Stimulated activated CD8-positive, alpha-beta memory T cell treated with anti-CD3 and anti-CD28 coated beads, Interleukin-12 subunit alpha, Interleukin-12 subunit beta, amount 100 ng/mL, for 24 hours (primary cell): ENCODE measurements around the gene CDH16.

ENCODE experiments used
- DNase-seq: peaks from one replicate; pipeline ENCODE4 v3.0.0-alpha.2; 2020; ENCODE audit errors: extremely low read depth

CDH16 gene

DNA sequence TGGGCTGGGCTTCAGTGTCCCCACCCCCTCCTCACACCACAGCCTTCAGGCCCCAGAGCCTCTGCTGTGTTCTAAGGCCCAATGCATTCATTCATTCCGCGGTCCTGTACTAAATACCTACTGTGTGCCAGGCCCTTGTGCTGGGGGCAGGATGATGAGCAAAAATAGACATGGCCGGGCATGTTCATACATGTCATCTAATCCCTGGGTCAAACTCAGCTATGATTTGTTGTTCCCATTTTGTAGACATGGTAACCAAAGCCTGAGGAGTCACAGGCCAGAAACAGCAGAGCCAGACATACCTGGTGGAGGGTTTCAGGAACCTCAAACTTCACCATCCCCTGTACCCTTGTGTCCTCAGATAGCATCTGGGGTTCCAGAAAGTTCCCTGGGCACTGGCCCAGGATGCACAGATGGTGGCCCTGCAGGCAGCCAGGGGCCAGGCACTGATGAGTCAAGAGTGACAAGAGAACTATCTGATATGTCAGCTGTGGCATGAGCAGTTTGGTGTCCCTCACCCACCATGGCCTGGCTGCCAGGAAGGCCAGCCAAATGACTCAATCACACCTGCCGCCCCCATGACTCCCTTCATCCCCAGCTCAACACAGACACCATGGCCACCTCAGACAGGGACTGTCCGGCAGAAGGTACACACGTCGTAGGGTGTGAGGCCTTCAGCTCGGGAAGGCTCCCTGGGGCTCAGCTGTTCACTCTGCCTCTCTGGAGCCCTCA, 9.4 kb upstream of the CDH16 start:
- no peak for DNase-seq

DNA sequence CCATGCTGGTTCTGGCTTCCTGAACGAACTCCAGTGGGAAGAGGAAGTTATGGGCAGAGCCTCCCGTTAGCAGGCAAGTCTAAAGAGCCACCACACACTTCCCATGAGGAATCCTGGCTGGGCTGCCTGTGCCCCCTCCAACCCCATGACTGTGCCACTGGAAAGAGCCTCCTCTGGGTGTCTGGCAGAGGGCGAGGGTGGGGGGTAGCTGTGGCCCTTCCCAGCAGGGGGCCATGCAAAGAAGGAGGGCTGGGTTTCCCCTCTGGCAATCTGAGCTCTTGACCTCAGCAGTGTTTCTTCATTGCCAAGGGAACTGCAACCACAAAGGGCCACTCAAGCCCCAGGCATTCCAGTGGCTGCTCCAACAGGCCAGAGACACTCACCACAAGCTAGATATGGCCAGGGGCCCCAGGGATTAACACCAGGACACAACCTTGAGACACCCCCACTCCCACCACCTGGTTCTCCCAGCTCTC, 8.3 kb upstream of the CDH16 start:
- no peak for DNase-seq

DNA sequence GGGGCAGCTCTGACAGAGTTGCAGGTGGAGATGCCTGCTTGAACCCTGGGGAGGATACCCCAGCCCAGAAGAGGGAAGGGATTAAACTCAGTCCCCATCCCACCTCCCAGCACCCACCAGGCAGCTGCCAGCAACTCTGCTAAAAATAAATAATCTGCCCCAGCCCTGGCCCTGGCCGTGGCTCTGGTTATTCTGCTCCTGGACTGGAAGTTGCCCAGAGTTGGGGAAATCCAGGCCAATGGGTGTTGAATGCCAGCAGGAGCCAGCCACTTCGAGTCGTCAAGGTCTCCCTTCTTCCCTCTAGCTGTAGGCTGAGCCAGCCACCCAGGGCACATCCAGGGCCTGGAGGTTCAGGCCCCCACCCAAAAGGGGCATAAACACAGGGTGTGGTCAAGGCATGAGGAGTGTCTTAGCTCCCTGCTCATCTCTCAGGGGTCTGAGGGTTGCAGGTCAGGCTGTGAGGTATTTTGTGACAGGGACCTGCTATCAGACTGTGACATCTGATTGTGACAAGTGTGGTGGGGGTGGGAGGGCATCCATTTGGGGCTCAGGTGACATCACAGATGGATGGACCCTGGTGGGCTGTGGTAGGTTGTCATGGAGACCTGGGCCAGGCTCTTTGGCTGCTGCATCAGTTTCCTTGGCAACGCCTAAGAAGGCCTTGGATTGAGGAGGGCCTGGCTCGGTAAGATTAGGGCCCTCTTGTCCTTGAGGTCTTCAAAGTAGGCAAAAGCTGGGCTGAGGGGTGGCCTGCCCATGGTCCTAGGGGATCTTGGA, 7.7 kb upstream of the CDH16 start:
- no peak for DNase-seq

DNA sequence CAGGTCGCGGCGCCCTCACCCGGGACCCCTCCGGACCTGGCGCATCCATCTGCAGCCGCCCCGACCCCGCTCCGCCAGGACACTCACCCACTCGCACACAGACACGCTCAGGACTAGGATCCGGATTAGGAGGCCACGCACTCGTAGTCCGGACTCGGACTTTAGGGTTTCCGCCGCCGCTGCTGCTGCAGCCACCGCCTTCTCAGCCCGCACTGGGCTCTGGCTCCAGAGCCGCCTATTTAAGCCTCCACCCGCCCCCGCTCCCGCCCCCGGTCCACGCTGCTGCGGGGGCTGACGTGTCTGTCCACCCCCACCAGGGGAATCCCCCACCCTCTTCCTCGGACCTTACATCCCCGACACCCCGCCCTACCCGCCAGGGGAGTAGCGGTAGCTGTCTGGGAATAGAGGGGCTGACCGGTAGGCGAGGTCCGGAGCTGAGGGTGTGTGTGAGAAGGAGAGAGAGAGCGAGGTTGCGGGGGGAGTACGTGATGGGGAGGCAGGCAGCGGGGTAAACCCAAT, 6.7 kb upstream of the CDH16 start, which contains the start of gene RRAD:
Gene RRAD (minus strand): TSS at position 214 of the 519 bp plus-strand sequence. CDS start 356 bp downstream, outside the sequence.
- no peak for DNase-seq

DNA sequence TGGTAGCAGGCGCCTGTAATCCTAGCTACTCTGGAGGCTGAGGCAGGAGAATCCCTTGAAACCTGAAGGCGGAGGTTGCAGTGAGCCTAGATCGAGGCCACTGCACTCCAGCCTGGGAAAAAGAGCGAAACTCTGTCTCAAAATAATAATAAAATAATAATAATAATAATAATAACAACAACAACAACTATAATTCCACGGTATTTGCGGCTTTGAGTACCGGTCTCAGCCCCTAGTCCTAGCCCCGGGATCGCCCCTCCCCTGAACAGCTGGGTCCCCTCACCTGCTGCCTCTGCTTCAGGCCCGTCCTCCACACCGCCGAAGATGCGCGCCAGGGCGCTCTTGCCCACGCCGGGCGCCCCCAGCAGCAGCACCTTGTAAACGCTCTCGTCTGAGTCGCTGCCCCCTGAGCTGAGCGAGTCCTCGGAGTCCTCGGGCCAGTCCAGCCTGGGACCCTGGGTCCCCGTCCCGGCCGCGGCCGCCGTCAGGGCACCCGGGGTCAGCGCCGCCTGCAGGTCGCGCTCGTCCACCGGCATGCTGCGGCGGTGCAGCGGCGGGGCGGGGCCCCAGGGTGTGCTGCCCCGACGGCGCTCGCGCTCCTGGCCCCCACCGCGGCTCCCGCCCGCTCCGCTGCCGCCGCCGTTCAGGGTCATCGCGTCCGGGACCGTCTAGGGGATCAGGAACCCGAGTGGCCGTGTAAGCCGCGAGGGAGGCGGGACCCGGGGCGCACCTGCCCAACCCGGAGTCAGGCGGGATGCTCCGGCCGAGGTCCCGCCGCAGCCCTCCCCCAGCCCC, 6.0 kb upstream of the CDH16 start:
- DNase-seq: no peak

DNA sequence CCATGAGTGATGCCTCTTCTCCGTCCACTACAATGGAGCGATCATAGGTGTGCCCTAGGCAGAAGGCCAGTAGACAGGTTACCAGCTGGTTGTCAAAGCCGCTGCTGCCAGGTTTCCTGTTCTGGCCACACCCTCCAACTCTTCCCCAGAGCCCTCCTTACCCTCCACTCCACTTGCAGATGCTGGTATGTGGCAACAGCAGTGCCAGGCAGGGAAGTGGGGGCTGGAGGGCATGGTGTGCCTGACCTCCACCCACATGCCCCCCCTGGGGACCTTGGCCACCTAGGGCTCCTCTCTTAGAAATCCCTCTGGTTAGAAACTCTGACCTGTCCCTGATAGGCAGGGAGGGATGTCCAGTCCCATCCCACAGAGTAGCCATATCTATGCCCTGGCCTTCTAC, 5.2 kb upstream of the CDH16 start:
- no peak for DNase-seq

DNA sequence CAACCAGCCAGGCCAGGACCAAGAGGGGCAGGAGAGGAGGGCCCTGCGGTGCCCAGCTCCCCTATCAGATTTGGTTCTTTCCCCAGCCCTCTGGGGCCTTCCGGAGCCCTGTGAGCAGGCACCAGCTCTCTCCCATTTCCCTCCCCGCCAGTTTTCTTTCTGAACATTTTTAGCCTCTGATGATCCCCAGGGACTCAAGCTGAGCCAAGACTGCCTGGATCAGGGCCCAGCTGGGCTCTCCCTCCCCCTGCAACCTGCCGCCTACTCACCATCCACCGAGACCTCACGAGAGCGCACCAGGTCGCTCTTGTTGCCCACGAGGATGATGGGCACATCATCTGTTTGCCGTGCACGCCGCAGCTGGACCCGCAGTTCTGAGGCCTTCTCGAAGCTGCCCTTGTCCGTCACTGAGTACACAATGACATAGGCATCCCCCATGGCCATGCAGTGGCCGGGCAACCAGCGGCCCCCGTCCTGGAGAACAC, 4.6 kb upstream of the CDH16 start:
- DNase-seq: no peak

DNA sequence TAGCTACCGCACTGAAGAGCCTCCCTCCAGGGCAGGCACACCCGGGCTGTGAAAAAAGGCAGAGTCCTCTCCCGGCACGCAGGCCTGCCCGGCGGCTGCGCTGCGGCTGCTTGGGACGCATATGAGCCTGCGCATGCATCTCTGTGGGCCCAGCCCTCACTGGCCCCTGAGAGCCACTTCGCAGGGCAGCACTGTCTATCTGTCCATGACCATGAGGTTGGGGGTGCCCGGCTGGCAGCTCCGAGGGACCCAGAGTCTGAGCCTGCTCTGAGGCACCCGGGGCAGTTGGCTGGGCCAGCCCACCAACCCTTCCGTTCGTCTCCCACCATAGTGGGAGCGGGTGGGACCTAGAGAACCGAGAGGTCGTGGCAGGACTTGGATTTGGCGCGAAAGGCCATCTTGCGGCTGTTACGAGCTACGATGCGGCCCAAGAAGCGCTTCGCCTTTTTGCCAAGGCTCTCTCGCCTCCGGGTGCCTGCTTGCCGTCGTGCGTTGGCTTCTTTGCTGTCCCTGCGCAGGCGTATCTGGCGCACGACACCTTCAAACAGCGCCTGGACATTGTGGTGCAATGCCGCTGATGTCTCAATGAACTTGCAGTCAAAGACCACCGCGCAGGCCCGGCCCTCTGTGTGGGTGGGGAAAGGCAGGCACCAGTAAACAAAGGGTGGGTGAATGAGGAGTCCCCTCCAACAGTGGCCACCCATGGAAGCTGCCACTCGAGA, 3.2 kb upstream of the CDH16 start:
- DNase-seq: no peak

DNA sequence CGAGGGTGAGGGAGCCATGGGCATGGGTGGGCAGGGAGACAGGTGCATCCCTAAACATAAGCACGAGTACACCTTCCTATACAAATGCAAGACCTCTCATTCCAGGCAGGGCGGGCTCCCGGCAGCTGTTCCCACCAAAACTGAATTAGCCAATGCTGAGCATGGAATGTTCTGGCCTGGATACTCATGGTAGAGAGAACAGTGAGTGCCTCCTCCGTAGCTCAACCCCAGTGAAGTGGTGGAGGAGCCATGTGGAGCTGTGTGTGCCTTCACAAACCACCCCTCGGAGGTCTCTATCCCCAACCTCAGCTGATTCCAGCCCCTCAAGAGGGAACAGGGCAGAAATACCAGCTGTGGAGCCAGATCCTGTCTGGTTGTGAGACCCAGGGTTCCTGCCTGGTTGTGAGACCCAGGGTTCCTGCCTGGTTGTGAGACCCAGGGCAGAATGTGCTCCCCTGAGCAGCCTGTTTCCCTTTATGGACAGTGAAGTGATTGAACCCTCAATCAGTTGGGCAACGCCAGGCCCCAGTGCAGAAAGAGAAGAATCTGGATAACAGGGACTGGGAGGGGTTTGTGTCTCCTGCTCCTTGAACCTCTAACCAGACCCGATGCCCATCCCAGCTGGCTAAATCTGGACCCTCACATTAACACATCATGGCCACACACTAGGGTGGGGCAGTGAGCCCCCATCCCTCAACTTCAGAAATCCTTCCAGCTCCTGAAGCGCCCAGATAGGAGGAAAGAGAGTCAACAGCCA, 2.4 kb upstream of the CDH16 start:
- no peak for DNase-seq

DNA sequence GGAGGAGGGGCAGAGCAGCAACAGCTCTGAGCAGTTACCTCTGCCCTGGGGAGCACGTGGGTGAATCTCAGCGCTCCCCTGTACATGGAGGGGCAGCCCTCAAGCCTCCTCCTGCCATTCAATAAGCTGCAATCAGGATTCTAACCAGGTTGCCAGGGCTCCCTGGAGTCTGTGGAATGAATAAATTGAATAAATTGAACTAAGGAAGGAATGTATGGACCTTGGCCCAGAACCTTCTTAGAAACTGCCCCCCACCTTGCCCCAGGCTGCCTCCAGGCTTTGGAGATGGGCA, 1.6 kb upstream of the CDH16 start:
- DNase-seq: no peak

DNA sequence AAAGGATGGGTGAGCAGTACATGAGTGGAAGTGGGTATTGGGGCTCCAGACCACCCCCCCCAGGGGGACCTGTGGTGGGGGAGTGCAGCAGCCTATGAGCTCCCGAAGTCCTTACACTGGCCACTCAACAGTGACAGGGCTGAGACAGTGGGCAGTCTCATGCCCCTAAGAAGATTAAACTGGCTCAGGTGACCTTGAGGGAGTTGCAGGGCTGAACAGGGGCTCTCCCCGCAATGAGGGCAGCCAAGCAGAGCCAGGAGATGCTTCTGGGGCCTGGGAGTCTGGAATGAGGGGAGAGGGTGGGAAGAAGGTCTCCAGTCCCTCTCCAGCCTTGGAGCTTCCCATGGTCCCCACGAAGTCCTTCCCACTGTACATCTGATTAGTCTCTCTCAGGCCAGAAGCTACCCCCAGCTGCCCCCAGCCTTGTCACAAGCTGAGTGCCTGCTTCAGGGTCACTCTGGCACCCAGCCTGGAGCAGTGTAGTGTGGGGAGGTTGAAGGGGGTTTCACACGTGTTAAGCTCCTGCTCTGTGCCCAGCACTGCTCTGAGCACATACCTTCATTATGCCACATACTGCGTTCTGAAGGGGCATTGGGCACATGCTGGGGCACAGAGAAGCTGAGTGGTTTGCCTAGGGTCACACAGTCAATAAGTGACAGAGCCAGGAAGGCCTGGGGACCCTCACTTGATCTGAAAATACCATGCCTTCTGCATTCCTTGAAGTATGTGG, 1.0 kb upstream of the CDH16 start:
- DNase-seq: no peak

DNA sequence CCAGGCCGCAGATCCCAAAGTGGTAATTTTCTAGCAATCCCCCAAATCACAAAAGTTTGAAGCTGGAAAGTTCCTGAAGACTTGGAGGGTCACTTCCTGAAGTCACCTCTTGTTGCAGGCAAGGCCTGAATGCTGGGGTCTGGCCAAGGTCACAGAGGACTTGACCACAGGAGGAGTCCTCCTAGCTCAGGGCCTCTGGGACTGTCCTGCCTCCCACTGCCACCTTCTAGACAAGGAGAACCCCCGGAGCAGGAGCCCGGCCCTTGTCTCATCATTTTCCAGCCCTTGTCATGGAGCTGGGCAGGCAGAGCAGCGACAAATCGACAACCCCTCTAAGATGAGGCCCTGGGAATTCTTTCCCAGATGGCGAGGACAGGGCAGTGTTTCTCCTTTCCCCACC, 330 bp downstream of the CDH16 start:
- no peak for DNase-seq

DNA sequence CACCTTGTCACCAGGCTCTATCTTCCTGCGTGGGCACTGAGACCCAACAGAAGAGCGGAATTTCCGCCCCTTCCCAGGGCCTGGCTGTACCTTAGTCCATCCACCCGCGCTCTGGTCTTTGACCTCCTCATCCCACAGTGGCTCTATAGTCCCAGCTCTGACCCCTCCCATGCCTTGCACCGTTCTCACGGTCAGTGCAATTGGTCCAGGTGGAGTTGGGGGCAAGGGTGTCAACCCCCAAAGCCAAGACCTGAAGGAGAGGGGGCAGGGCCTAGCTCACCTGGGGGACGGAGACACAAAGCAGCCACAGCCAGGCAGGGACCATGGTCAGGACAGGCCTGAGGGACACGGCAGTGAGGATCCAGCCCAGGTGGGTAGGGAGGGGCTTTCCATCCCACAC, 944 bp downstream of the CDH16 start:
- DNase-seq: no peak

DNA sequence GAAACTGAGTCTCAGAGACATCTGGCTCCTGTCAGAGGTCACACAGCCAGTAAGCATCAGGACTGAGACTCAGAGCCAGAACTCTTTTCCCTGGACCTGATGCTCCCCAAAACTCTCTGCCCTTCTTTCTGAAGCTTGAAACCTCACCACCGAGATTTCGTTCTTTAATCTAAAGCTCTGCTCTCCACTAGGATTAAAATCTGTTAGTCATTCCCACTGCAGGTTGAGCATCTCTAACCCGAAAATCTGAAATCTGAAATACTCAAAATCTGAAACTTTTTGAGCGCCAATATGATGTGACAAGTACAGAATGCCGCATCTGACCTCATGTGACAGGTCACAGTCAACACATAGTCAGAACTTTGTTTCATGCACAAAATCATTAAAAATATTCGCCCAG, 2.2 kb downstream of the CDH16 start:
- DNase-seq: no peak

DNA sequence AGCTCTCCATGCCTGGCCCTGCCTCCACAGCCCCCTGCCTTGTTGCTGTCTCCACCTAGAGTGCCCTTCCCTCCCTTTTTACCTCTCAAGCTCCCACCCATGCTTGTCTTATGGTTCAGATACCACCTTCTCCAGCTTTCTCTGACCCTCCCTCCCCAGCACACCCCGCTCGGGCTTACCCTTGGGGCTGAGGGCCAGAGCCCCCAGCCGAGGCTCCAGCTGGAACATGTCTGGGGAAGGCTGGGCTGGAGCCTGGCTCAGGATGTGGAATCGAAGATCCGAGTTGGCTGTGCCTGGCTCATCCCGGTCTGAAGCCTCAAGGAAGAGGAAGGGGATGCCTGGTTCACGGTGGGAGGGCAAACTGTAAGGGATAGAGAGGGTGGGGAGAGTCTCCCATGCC, 3.6 kb downstream of the CDH16 start:
- no peak for DNase-seq

DNA sequence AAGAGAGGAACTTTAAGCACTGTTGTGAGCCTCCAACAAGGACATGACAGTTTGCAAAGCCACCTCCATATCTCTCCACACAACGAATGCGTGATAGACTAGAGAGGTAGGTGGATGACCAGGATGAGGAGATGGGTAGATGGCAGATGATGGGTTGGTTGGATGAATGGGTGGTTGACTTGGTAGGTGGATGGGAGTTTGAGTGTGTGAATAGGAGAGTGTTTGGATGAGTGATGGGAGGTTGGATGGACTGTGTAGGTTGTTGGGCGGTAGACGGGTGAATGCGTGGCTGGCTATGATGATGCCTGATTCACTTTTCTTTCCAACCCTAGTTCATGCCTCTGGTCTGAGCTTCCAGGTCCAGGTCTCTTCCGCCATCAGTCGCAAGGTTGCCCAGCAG, 4.1 kb downstream of the CDH16 start:
- DNase-seq: no peak

DNA sequence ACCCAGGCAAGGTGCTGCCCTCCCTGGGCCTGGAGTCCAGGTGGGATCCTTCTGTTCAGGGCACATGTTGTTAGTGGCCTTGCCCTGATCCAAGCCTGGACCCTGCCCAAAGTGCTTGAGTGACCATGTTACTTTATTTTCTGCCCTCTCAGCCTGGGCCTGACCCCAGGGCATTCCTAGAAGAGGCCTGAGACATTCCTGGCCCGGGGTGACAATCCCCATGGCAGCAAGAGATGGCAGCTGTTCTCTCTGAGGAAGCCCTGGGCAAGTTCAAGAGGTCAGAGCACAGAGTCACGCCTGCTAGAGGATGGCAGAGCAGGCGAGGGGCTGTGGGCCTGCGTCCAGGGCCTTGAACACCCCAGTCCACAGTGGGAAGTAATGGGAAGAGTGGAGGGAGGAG, 5.0 kb downstream of the CDH16 start:
- DNase-seq: no peak

DNA sequence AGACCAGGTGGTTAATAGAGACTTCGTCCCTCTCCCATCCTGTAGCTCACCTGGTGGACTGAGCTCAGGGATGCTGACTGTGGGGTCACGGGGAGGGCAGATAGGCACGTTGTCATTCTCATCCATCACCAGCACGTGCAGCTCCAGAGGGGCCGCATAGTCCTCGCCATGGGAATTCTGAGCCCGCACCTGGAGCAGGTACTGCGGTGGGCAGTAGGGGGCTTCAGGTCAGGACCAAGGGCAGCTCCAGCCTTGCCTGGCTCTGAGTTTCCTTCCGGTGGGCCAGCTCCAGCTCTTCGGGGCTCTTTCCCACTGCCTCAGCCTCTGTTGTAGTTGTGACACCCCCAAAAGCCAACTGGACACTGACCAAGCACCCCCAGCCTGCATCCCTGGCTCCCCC, 5.6 kb downstream of the CDH16 start:
- DNase-seq: no peak

DNA sequence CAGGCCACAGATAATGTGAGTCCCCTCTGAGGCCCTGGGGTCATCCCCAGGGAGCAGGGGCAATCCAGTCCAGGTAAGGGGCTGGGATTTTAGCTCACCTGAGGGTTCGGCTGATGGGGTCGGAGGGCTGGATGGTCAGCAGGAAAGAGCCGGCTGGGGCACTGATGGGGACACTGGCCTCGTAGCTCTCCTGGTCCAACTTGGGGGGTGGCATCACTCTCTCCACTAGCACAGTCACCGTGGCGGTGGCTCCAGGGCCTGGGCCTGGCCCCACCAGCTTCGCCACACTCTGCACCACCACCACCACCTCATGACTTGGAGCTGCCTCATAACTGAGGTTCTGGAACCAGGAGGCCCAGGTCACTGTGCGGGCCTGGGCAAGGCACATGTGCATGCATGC, 6.9 kb downstream of the CDH16 start:
- DNase-seq: no peak

DNA sequence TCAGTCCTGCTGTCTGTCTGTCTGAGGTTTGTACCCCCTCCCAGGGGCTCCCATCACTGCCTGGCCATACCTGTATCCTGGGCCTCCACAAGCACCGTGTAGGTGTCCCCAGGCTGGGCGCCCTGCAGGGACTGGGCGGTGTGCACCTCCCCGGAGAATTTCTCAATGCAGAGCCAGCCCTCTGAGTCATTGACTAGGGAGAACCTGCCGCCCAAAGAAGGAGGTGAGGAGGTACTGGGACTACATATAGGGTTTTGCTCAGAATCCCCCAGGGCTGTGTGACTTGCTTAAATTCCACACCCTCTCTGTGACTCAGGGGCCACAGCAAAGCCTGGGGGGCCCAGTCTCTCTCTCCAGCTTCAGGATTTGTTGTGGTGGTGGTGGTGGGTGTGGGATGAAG, 7.6 kb downstream of the CDH16 start:
- no peak for DNase-seq
